Astrocyte (in vitro differentiated cells and primary cell): Measurements from ENCODE around the gene IL2RA. TPM values are rescaled to one million over a fixed set of nuclear protein-coding genes. Genes with fewer than 3 reads are reported as not detected.

Experiments used
- DNase-seq: peaks from one replicate; pipeline ENCODE4 v3.0.0-alpha.2; 2010; ENCODE audit warnings: low read depth
- FAIRE-seq: peaks from 2 replicates; lab custom pipeline; 2011; peaks lifted over from hg19 to GRCh38; lab: Jason Lieb, UNC
- H2AFZ ChIP-seq: 2 replicates; pipeline ENCODE4 v1.6.0; 2012; ENCODE audit warnings: low read depth, low read length, inconsistent platforms
- H3K27ac ChIP-seq: 2 replicates; pipeline ENCODE4 v1.5.1; 2011; ENCODE audit warnings: low read depth, low read length, inconsistent platforms
- H3K27me3 ChIP-seq: 2 replicates; pipeline ENCODE4 v1.6.0; 2011; ENCODE audit warnings: low read length, inconsistent platforms; ENCODE audit not compliant: insufficient read depth
- H3K36me3 ChIP-seq: 2 replicates; pipeline ENCODE4 v1.5.1; 2011; ENCODE audit warnings: low read length, inconsistent platforms; ENCODE audit not compliant: insufficient read depth
- H3K4me1 ChIP-seq: 2 replicates; pipeline ENCODE4 v1.5.1; 2011; ENCODE audit warnings: low read length, inconsistent platforms; ENCODE audit not compliant: insufficient read depth
- H3K4me2 ChIP-seq: 2 replicates; pipeline ENCODE4 v1.6.0; 2012; ENCODE audit warnings: low read length, inconsistent platforms
- H3K4me3 ChIP-seq: 2 replicates; pipeline ENCODE4 v1.5.1; 2011; ENCODE audit warnings: low read depth, mild to moderate bottlenecking, low read length, inconsistent platforms; ENCODE audit not compliant: insufficient read depth
- H3K79me2 ChIP-seq: 2 replicates; pipeline ENCODE4 v1.6.0; 2012; ENCODE audit warnings: mild to moderate bottlenecking, low read length, inconsistent platforms; ENCODE audit not compliant: insufficient read depth
- H3K9ac ChIP-seq: 2 replicates; pipeline ENCODE4 v1.6.0; 2012; ENCODE audit warnings: mild to moderate bottlenecking, low read length, inconsistent platforms
- H3K9me3 ChIP-seq: 2 replicates; pipeline ENCODE4 v1.5.1; 2012; ENCODE audit warnings: low read depth, mild to moderate bottlenecking, low read length, inconsistent platforms; ENCODE audit not compliant: insufficient read depth
- H4K20me1 ChIP-seq: 2 replicates; pipeline ENCODE4 v1.6.0; 2012; ENCODE audit warnings: low read length, inconsistent platforms; ENCODE audit not compliant: insufficient read depth
- H3K27ac Mint-ChIP-seq: one replicate; pipeline ENCODE4 v1.8.0; 2021; ENCODE audit warnings: mild to moderate bottlenecking, mixed read lengths; ENCODE audit not compliant: unreplicated experiment
- H3K27me3 Mint-ChIP-seq: one replicate; pipeline ENCODE4 v1.8.0; 2021; ENCODE audit warnings: low read depth, mixed read lengths; ENCODE audit not compliant: unreplicated experiment
- H3K36me3 Mint-ChIP-seq: one replicate; pipeline ENCODE4 v1.8.0; 2021; ENCODE audit warnings: low read depth, mixed read lengths; ENCODE audit not compliant: unreplicated experiment
- H3K4me1 Mint-ChIP-seq: one replicate; pipeline ENCODE4 v1.8.0; 2021; ENCODE audit warnings: low read depth, mixed read lengths; ENCODE audit not compliant: unreplicated experiment
- H3K4me3 Mint-ChIP-seq: one replicate; pipeline ENCODE4 v1.8.0; 2021; ENCODE audit warnings: mild to moderate bottlenecking, moderate library complexity, mixed read lengths; ENCODE audit not compliant: unreplicated experiment
- H3K9me3 Mint-ChIP-seq: one replicate; pipeline ENCODE4 v1.8.0; 2021; ENCODE audit warnings: mild to moderate bottlenecking, mixed read lengths; ENCODE audit not compliant: unreplicated experiment
- EZH2 ChIP-seq: IDR thresholded peaks from 2 replicates; pipeline ENCODE4 v1.6.1; 2012; ENCODE audit warnings: mild to moderate bottlenecking, low read length, inconsistent platforms; ENCODE audit not compliant: insufficient read depth
- total RNA-seq: library from RNA; stranded (reverse); gene quantifications from 2 replicates; pipeline ENCODE4 v1.2.1, GENCODE V29; 2021
- TF ChIP-seq, protein P1 (sequence below): IDR thresholded peaks from 2 replicates; pipeline ENCODE4 v1.5.1; 2011; ENCODE audit warnings: low read depth, mild to moderate bottlenecking, inconsistent platforms, low read length, moderate library complexity; ENCODE audit not compliant: insufficient read depth

The IL2RA gene
- total RNA-seq, 1 donor from 2014 or later, result not detected

DNA sequence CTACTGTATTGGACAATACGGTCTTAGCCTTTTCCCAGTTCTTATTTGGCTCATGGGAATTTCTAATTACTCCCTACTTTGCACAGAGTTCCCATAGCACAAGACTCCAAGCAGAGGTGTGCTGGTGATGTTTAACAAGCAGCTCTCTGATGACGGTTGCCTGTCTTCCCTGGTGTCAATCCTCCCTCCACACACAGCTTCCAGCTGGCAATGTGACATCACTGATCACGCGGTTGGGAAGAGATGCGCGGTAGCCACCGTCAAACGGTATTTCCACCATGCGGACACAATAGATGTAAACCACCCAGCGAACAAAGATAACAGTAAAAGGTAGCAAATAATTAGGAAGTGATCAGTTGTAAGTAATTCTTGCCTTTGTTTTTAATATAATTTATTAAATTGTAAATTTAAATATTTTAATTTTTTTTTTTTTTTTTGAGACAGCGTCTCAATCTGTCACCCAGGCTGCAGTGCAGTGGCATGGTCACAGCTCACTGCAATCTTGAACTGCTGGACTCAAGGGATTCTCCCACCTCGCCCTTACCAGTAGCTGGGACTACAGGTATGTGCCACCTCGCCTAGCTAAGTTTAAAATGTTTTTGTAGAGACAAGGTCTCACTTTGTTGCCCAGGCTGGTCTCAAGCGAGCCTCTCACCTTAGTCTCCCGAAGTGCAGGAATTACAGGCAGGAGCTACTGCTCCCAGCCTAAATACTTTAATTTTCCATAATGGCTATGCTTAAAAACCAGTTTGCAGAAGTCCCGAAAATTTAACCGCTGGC is 48.6 kb downstream of the IL2RA start:
- Mint-ChIP-seq H3K27ac (no peak overlapping the region), H3K36me3 (no peaks in the 10 kb centered on the region), H3K4me3 (no peak overlapping the region), H3K4me1 (peaks cover 7% of the 10 kb centered on the region), H3K9me3 (no peaks in the 10 kb centered on the region), H3K27me3 (peaks cover 4% of the 10 kb centered on the region)
- no peaks in the 10 kb centered on the region for H3K36me3 ChIP-seq
- TF ChIP-seq, protein P1, sequence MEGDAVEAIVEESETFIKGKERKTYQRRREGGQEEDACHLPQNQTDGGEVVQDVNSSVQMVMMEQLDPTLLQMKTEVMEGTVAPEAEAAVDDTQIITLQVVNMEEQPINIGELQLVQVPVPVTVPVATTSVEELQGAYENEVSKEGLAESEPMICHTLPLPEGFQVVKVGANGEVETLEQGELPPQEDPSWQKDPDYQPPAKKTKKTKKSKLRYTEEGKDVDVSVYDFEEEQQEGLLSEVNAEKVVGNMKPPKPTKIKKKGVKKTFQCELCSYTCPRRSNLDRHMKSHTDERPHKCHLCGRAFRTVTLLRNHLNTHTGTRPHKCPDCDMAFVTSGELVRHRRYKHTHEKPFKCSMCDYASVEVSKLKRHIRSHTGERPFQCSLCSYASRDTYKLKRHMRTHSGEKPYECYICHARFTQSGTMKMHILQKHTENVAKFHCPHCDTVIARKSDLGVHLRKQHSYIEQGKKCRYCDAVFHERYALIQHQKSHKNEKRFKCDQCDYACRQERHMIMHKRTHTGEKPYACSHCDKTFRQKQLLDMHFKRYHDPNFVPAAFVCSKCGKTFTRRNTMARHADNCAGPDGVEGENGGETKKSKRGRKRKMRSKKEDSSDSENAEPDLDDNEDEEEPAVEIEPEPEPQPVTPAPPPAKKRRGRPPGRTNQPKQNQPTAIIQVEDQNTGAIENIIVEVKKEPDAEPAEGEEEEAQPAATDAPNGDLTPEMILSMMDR, result no peak
- TF ChIP-seq EZH2, result no peak
- no peak overlapping the region for H2AFZ ChIP-seq
- H3K27ac ChIP-seq, result no peak overlapping the region
- DNase-seq, result no peak
- H3K9me3 ChIP-seq, result no peaks in the 10 kb centered on the region
- no peak overlapping the region for H3K9ac ChIP-seq
- H3K27me3 ChIP-seq, result peaks cover 3% of the 10 kb centered on the region
- no peaks in the 10 kb centered on the region for H3K4me1 ChIP-seq
- H3K4me2 ChIP-seq, result no peak overlapping the region
- no peaks in the 10 kb centered on the region for H3K79me2 ChIP-seq
- no peaks in the 10 kb centered on the region for H4K20me1 ChIP-seq
- FAIRE-seq, result no peak
- no peak overlapping the region for H3K4me3 ChIP-seq

DNA sequence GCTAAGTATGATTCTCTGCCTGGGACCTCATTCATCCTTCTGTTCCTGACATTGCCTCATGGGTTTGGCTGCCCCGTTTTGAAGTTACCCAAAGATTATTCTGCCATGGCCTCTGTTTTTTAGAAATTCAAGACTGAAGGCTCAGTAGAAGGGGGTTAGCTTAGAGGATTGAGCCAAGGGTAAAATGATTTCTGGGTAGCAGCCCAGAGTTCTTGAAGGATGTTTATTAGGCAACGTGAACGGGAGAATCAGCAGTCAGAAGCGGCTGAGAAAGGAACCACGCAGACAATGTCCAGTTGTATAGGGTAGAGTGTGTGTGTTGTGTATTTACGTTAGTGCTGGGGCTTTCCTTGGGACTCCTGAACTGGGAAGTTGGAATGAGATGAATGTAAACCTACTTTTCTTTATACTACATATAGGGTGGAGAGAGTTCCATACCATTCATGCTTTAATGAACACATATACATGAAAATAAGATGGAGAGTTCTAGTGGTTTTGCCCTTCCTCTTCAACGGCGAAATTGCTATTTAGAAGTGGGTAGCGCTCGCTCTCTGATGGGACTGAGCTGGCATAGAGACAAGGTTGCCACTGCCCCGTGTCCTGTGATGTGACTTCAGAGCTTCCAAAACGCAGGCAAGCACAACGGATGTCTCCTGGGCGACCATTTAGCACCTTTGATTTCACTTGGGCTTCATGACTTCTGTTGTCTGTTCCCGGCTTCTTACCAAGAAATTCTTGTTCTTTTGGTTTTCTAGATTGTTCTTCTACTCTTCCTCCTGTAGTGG is 49.9 kb downstream of the IL2RA start:
- no peak overlapping the region for H3K4me2 ChIP-seq
- no peaks in the 10 kb centered on the region for H3K27me3 ChIP-seq
- peaks cover 7% of the 10 kb centered on the region for H3K9me3 Mint-ChIP-seq
- H3K9me3 ChIP-seq, result peaks cover 3% of the 10 kb centered on the region
- H3K27me3 Mint-ChIP-seq, result peaks cover 4% of the 10 kb centered on the region
- no peaks in the 10 kb centered on the region for H3K4me1 ChIP-seq
- H3K36me3 ChIP-seq, result no peaks in the 10 kb centered on the region
- H3K4me3 ChIP-seq, result no peak overlapping the region
- TF ChIP-seq, protein P1, result no peak
- no peak for TF ChIP-seq EZH2
- H4K20me1 ChIP-seq, result no peaks in the 10 kb centered on the region
- no peak overlapping the region for H3K4me3 Mint-ChIP-seq
- FAIRE-seq (no peak), DNase-seq (no peak)
- no peak overlapping the region for H3K27ac Mint-ChIP-seq
- no peaks in the 10 kb centered on the region for H3K79me2 ChIP-seq
- peaks cover 7% of the 10 kb centered on the region for H3K4me1 Mint-ChIP-seq
- H3K9ac ChIP-seq, result no peak overlapping the region
- no peak overlapping the region for H3K27ac ChIP-seq
- H2AFZ ChIP-seq, result no peak overlapping the region
- H3K36me3 Mint-ChIP-seq, result no peaks in the 10 kb centered on the region
